GM12892 (cell line): ENCODE results near the gene ABCC3.

Experiments used
- DNase-seq: peaks from one replicate; pipeline ENCODE4 v3.0.0; 2011; ENCODE audit not compliant: insufficient read length
- FAIRE-seq: peaks from 2 replicates; lab custom pipeline; 2011; peaks lifted over from hg19 to GRCh38; lab: Jason Lieb, UNC
- POLR2A ChIP-seq: IDR thresholded peaks from 2 replicates; pipeline ENCODE4 v1.6.1; 2011; ENCODE audit warnings: low read depth, low read length, control low read depth
- POLR2AphosphoS5 ChIP-seq: IDR thresholded peaks from 2 replicates; pipeline ENCODE4 v1.6.1; 2011; ENCODE audit warnings: low read depth, low read length, control low read depth
- TAF1 ChIP-seq: IDR thresholded peaks from 2 replicates; pipeline ENCODE4 v1.6.1; 2011; ENCODE audit warnings: low read depth, mild to moderate bottlenecking, control low read depth, low read length, borderline replicate concordance

The ABCC3 gene

GRCh38 chr17:50620858-50621257 lies 13.8 kb upstream of the ABCC3 start:
- DNase-seq, result no peak
- FAIRE-seq, result no peak
- no peak for TF ChIP-seq POLR2A
- TF ChIP-seq TAF1, result no peak
- TF ChIP-seq POLR2AphosphoS5, result no peak

GRCh38 chr17:50621574-50622031 lies 13.1 kb upstream of the ABCC3 start:
- TF ChIP-seq POLR2A (no peak), POLR2AphosphoS5 (no peak), TAF1 (no peak)
- DNase-seq (no peak), FAIRE-seq (no peak)

GRCh38 chr17:50624321-50624934 lies 10.3 kb upstream of the ABCC3 start:
- TF ChIP-seq POLR2A (no peak), TAF1 (no peak), POLR2AphosphoS5 (no peak)
- DNase-seq (no peak), FAIRE-seq (no peak)

GRCh38 chr17:50625032-50625871 lies 9.4 kb upstream of the ABCC3 start:
- no peak for DNase-seq
- FAIRE-seq, result no peak
- TF ChIP-seq POLR2AphosphoS5 (no peak), POLR2A (no peak), TAF1 (no peak)

- peak; percentile 81 for DNase-seq
Observed at GRCh38 chr17:50626037-50626574, 8.6 kb upstream of the ABCC3 start.

GRCh38 chr17:50627036-50627781 lies 7.5 kb upstream of the ABCC3 start:
- FAIRE-seq, result no peak
- no peak for TF ChIP-seq TAF1
- TF ChIP-seq POLR2AphosphoS5, result no peak
- TF ChIP-seq POLR2A, result no peak
- no peak for DNase-seq

More at GRCh38 chr17:50626037-50626574, 8.6 kb upstream of the ABCC3 start:
- FAIRE-seq, result peak; percentile 42
- TF ChIP-seq POLR2AphosphoS5, result no peak
- no peak for TF ChIP-seq TAF1
- TF ChIP-seq POLR2A, result no peak

- FAIRE-seq (no peak), DNase-seq (no peak)
- TF ChIP-seq POLR2AphosphoS5 (no peak), POLR2A (no peak), TAF1 (no peak)
Observed at GRCh38 chr17:50627782-50628601, 6.7 kb upstream of the ABCC3 start.

- FAIRE-seq (no peak), DNase-seq (no peak)
- TF ChIP-seq TAF1, result no peak
- no peak for TF ChIP-seq POLR2A
Observed at GRCh38 chr17:50629902-50630301, 4.8 kb upstream of the ABCC3 start.

GRCh38 chr17:50630524-50631194 lies 4.0 kb upstream of the ABCC3 start:
- TF ChIP-seq TAF1 (no peak), POLR2AphosphoS5 (no peak), POLR2A (no peak)
- peak; percentile 74 for DNase-seq
- peak; percentile 64 for FAIRE-seq
